PC-3 (cell line): ENCODE measurements around the gene NXPH4. TPM values are rescaled to one million over a fixed set of nuclear protein-coding genes. Genes with fewer than 3 reads are reported as not detected.

Experiments used
- ATAC-seq: fragments of 200-7000 bp; cut with Tn5 transposase; 2 replicates; pipeline ENCODE4 v1.9.1; 2020; ENCODE audit warnings: mild to moderate bottlenecking, moderate library complexity
- BruUV-seq: library from RNA; stranded (reverse); fragments of 400-500 nt; replicated peaks from 2 replicates; lab custom pipeline; 2021; lab: Mats Ljungman, UMichigan
- CTCF ChIA-PET: fragments of 300-600 bp; sonication (Branson Sonifier 250); formaldehyde crosslinking; loops from one replicate; lab custom pipeline; 2022; ENCODE audit warnings: antibody characterized with exemption; lab: Charles Lee
- POLR2A ChIA-PET: fragments of 300-600 bp; sonication (Branson Sonifier 250); formaldehyde crosslinking; loops from one replicate; lab custom pipeline; 2022; ENCODE audit warnings: antibody characterized with exemption; ENCODE audit not compliant: unreplicated experiment; lab: Charles Lee
- DNase-seq: peaks from one replicate; pipeline ENCODE4 v3.0.0-alpha.2; 2015
- H2AFZ ChIP-seq: fragments of 300-600 bp; sonication (generic); 2 replicates; pipeline ENCODE4 v1.6.0; 2016; ENCODE audit warnings: antibody characterized with exemption, low read length
- H3F3A ChIP-seq: fragments of 300-600 bp; sonication (generic); one replicate; pipeline ENCODE4 v1.6.0; 2017; ENCODE audit warnings: antibody characterized with exemption, low read length, control low read depth, mild to moderate bottlenecking; ENCODE audit not compliant: unreplicated experiment
- H3K27ac ChIP-seq: fragments of 300-600 bp; sonication (generic); 2 replicates; pipeline ENCODE4 v1.5.1; 2016; ENCODE audit warnings: mild to moderate bottlenecking, low read length
- H3K27me3 ChIP-seq: fragments of 300-600 bp; sonication (generic); 2 replicates; pipeline ENCODE4 v1.6.1; 2016; ENCODE audit warnings: low read length, mixed read lengths
- H3K36me3 ChIP-seq: fragments of 300-600 bp; sonication (generic); 2 replicates; pipeline ENCODE4 v1.6.1; 2016; ENCODE audit warnings: low read depth, mixed run types, low read length, mixed read lengths
- H3K4me1 ChIP-seq: fragments of 300-600 bp; sonication (generic); 2 replicates; pipeline ENCODE4 v1.5.1; 2016; ENCODE audit warnings: low read length; ENCODE audit not compliant: insufficient read depth
- H3K4me2 ChIP-seq: fragments of 300-600 bp; sonication (generic); 2 replicates; pipeline ENCODE4 v1.6.0; 2016; ENCODE audit warnings: low read length
- H3K4me3 ChIP-seq: fragments of 300-600 bp; sonication (generic); 2 replicates; pipeline ENCODE4 v1.5.1; 2016; ENCODE audit warnings: mild to moderate bottlenecking, low read length, mixed read lengths
- H3K79me2 ChIP-seq: fragments of 300-600 bp; sonication (generic); 2 replicates; pipeline ENCODE4 v1.6.1; 2017; ENCODE audit warnings: low read length, mixed read lengths
- H3K9ac ChIP-seq: fragments of 300-600 bp; sonication (generic); 2 replicates; pipeline ENCODE4 v1.6.0; 2016; ENCODE audit warnings: mild to moderate bottlenecking, low read length
- H3K9me2 ChIP-seq: fragments of 300-600 bp; sonication (generic); replicated peaks from 2 replicates; pipeline ENCODE4 v1.6.1; 2016; ENCODE audit warnings: mixed run types, low read length, mixed read lengths
- H3K9me3 ChIP-seq: fragments of 300-600 bp; sonication (generic); 2 replicates; pipeline ENCODE4 v1.6.1; 2016; ENCODE audit warnings: low read length, mixed read lengths
- H4K20me1 ChIP-seq: fragments of 300-600 bp; sonication (generic); 2 replicates; pipeline ENCODE4 v1.6.1; 2016; ENCODE audit warnings: low read length, mixed read lengths
- CTCF ChIP-seq: fragments of 300-600 bp; sonication (generic); conservative IDR thresholded peaks from 2 replicates; pipeline ENCODE4 v1.5.1; 2017; ENCODE audit warnings: antibody characterized with exemption, low read depth, mild to moderate bottlenecking, low read length
- EZH2 ChIP-seq: fragments of 300-600 bp; sonication (generic); IDR thresholded peaks from one replicate; pipeline ENCODE4 v1.6.1; 2017; ENCODE audit warnings: antibody characterized with exemption, mild to moderate bottlenecking, low read length; ENCODE audit not compliant: unreplicated experiment
- EZH2phosphoT487 ChIP-seq: fragments of 300-600 bp; sonication (generic); IDR thresholded peaks from 2 replicates; pipeline ENCODE4 v1.6.1; 2018; ENCODE audit warnings: mild to moderate bottlenecking, antibody characterized with exemption, low read length, borderline replicate concordance
- intact Hi-C: fragments of 100-400 bp; cut with micrococcal nuclease; formaldehyde crosslinking; loops from 2 replicates; pipeline ENCODE4 v1.9.0; 2023
- total RNA-seq: library from RNA; depleted of rRNA; stranded (reverse); fragments of >200 nt; gene quantifications from 2 replicates; pipeline ENCODE4 v1.2.3, GENCODE V29; 2014

The NXPH4 gene
- total RNA-seq, 1 experiment from 2014 or later = 15.1 TPM

DNA sequence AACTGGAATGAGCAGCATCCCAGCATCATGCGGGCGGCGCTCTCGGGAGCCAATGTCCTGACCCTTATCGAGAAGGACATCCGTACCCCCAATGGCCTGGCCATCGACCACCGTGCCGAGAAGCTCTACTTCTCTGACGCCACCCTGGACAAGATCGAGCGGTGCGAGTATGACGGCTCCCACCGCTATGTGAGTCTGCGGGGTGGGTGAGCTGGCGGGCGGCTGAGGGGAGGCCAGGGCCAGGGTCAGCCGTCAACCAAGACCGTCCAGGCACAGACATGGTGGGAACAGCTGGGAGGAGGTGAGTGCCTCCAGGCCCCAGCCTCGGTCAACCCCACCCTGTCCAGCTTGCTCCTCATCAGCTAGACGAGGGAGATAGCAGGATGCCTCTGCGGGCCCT, 25.8 kb upstream of the NXPH4 start:
- DNase-seq (no peak), ATAC-seq (no peak)
- Histone ChIP-seq H3K27ac (no peak overlapping the region), H3K9ac (no peak overlapping the region), H4K20me1 (no peaks in the 10 kb centered on the region), H3K9me3 (no peaks in the 10 kb centered on the region), H3F3A (no peaks in the 10 kb centered on the region), H3K36me3 (peaks cover 9% of the 10 kb centered on the region; the same call in 1 of the 2 replicates), H2AFZ (no peak overlapping the region), H3K4me3 (no peak overlapping the region), H3K4me2 (no peak overlapping the region), H3K79me2 (no peaks in the 10 kb centered on the region), H3K9me2 (no peaks in the 10 kb centered on the region), H3K4me1 (no peaks in the 10 kb centered on the region), H3K27me3 (no peaks in the 10 kb centered on the region)
- ChIA-PET POLR2A (no interaction called here), CTCF (no interaction called here)
- BruUV-seq = no TSS peak
- intact Hi-C loops = no loop called here
- TF ChIP-seq EZH2 (no peak), CTCF (no peak), EZH2phosphoT487 (no peak)

DNA sequence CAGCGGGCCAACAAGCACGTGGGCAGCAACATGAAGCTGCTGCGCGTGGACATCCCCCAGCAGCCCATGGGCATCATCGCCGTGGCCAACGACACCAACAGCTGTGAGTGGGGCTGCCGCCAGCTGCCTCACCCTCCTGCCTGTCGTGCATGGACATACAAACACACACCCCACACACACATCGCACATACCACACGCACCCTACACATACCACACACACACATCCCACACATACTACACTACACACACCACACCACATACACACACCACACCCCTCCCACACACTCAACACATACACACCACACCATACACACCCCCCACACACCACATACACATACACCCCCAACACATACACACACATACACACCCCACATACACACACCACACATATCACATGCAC, 25.2 kb upstream of the NXPH4 start:
- ChIA-PET POLR2A (no interaction called here), CTCF (no interaction called here)
- no peak overlapping the region for H3K4me2 ChIP-seq
- H3K9me2 ChIP-seq = no peaks in the 10 kb centered on the region
- H3K27me3 ChIP-seq = no peaks in the 10 kb centered on the region
- no peaks in the 10 kb centered on the region for H3K4me1 ChIP-seq
- no peak overlapping the region for H2AFZ ChIP-seq
- no peak overlapping the region for H3K9ac ChIP-seq
- H3K36me3 ChIP-seq = peaks cover 8% of the 10 kb centered on the region; the same call in 1 of the 2 replicates
- H3K4me3 ChIP-seq = no peak overlapping the region
- H3K79me2 ChIP-seq = no peaks in the 10 kb centered on the region
- intact Hi-C loops = no loop called here
- DNase-seq = no peak
- H3F3A ChIP-seq = no peaks in the 10 kb centered on the region
- no peak for ATAC-seq
- no peaks in the 10 kb centered on the region for H3K9me3 ChIP-seq
- TF ChIP-seq CTCF = no peak
- no peak for TF ChIP-seq EZH2phosphoT487
- TF ChIP-seq EZH2 = no peak
- no TSS peak for BruUV-seq
- no peaks in the 10 kb centered on the region for H4K20me1 ChIP-seq
- no peak overlapping the region for H3K27ac ChIP-seq

GRCh38 chr12:57192920-57193319, 23.7 kb upstream of the NXPH4 start:
- Histone ChIP-seq H3K4me3 (no peak overlapping the region), H3K79me2 (no peaks in the 10 kb centered on the region), H3K9ac (no peak overlapping the region), H4K20me1 (no peaks in the 10 kb centered on the region), H3F3A (no peaks in the 10 kb centered on the region), H3K9me2 (no peaks in the 10 kb centered on the region), H2AFZ (no peak overlapping the region), H3K4me2 (no peak overlapping the region), H3K36me3 (peaks cover 8% of the 10 kb centered on the region; the same call in 1 of the 2 replicates), H3K27ac (no peak overlapping the region), H3K4me1 (no peaks in the 10 kb centered on the region), H3K27me3 (no peaks in the 10 kb centered on the region), H3K9me3 (no peaks in the 10 kb centered on the region)
- no peak for ATAC-seq
- no TSS peak for BruUV-seq
- POLR2A ChIA-PET = no interaction called here
- no peak for DNase-seq
- CTCF ChIA-PET = no interaction called here
- TF ChIP-seq EZH2phosphoT487 (no peak), EZH2 (no peak), CTCF (no peak)
- intact Hi-C loops = no loop called here
